GM21737 (cell line): ENCODE measurements around the gene RBM26.
"Not testable (repeated sequence)": the region's sequence is repeated elsewhere in the genome, so short reads cannot be mapped to it uniquely, and the experiment has no call there.

ENCODE experiments used
- ATAC-seq: cut with Tn5 transposase; IDR thresholded peaks from one replicate; pipeline ENCODE4 v1.9.1; 2021; ENCODE audit warnings: mild to moderate bottlenecking, moderate library complexity; ENCODE audit not compliant: unreplicated experiment

RBM26 gene

GRCh38 chr13:79283742-79284141 lies 122.3 kb downstream of the RBM26 start:
- no peak for ATAC-seq

- ATAC-seq, result no peak
Observed at GRCh38 chr13:79282976-79283375, 123.1 kb downstream of the RBM26 start.

- ATAC-seq, result no peak
Observed at GRCh38 chr13:79282508-79282907, 123.5 kb downstream of the RBM26 start.

GRCh38 chr13:79281339-79281747 lies 124.7 kb downstream of the RBM26 start:
- no peak for ATAC-seq

GRCh38 chr13:79279735-79280134 lies 126.3 kb downstream of the RBM26 start:
- not testable (repeated sequence) for ATAC-seq

GRCh38 chr13:79273045-79273444 lies 133.0 kb downstream of the RBM26 start:
- no peak for ATAC-seq

- ATAC-seq, result no peak
Observed at GRCh38 chr13:79271616-79272015, 134.4 kb downstream of the RBM26 start.

GRCh38 chr13:79270859-79271258 lies 135.2 kb downstream of the RBM26 start:
- ATAC-seq, result no peak
